ENCODE results near the gene NIM1K. TPM values are rescaled to one million over a fixed set of nuclear protein-coding genes. Genes with fewer than 3 reads are reported as not detected.

NIM1K gene
- total RNA-seq, 1 experiment from 2014 or later: 0.07 TPM

DNA sequence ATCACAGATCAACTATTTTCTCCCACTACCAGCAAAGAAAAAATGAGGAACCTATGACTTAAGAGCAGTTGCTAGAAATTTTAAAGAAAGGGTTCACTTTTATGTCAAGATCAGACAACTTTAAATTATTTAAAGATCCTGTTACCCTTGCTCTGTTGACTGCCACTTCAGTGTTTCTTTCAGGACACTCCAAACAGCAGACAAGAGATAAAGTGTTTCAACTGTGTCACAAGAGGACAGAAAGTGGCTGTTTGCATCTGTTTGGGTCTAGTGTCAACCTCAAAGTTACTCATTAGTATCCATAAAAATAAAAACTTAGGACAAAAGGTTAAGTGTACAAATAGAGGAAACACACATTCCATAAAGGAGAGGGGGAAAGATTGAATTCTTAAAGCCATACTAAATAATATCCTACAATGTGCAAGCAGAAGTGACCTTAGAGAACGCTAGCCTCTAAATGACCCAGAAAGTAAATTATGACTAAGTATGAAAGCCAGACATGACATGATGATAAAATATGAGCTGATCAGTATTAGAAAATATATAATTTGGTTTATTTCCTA lies 96.3 kb downstream of the NIM1K start (continued):
- TF ChIP-seq, protein P1, sequence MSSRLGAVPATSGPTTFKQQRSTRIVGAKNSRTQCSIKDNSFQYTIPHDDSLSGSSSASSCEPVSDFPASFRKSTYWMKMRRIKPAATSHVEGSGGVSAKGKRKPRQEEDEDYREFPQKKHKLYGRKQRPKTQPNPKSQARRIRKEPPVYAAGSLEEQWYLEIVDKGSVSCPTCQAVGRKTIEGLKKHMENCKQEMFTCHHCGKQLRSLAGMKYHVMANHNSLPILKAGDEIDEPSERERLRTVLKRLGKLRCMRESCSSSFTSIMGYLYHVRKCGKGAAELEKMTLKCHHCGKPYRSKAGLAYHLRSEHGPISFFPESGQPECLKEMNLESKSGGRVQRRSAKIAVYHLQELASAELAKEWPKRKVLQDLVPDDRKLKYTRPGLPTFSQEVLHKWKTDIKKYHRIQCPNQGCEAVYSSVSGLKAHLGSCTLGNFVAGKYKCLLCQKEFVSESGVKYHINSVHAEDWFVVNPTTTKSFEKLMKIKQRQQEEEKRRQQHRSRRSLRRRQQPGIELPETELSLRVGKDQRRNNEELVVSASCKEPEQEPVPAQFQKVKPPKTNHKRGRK (CRISPR knock-in tag; IDR thresholded peaks at IDR 0.05; ENCODE audit: borderline replicate concordance): no peak
- TF ChIP-seq ZNF121 (CRISPR knock-in tag; IDR thresholded peaks at IDR 0.05): no peak
- TF ChIP-seq, protein P2, sequence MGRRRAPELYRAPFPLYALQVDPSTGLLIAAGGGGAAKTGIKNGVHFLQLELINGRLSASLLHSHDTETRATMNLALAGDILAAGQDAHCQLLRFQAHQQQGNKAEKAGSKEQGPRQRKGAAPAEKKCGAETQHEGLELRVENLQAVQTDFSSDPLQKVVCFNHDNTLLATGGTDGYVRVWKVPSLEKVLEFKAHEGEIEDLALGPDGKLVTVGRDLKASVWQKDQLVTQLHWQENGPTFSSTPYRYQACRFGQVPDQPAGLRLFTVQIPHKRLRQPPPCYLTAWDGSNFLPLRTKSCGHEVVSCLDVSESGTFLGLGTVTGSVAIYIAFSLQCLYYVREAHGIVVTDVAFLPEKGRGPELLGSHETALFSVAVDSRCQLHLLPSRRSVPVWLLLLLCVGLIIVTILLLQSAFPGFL (CRISPR knock-in tag; IDR thresholded peaks at IDR 0.05; ENCODE audit: borderline replicate concordance): no peak
- TF ChIP-seq, protein P3, sequence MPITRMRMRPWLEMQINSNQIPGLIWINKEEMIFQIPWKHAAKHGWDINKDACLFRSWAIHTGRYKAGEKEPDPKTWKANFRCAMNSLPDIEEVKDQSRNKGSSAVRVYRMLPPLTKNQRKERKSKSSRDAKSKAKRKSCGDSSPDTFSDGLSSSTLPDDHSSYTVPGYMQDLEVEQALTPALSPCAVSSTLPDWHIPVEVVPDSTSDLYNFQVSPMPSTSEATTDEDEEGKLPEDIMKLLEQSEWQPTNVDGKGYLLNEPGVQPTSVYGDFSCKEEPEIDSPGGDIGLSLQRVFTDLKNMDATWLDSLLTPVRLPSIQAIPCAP (CRISPR knock-in tag; IDR thresholded peaks at IDR 0.05): no peak

DNA sequence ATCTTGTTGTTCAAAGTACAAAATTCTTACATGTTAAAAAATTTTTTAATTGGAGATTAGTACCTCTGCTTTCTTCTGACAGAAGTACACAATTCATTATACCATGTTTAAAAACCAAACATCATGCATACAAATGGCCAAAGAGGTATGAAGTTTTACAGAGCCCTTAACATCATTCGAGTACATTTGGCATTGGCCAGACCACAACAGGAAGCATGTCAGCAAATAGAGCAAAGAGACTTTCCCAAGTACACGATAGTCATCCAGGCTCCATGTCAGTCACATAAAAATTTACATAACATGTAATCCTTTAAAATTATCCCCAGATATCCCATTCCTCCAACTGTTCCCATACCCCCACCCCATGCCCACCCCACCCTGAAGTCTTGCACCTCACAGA lies 98.7 kb downstream of the NIM1K start:
- Mint-ChIP-seq H3K9me3 (no peaks in the 10 kb centered on the region), H3K27ac (no peak overlapping the region), H3K36me3 (peaks cover 66% of the 10 kb centered on the region), H3K4me1 (no peaks in the 10 kb centered on the region), H3K4me3 (no peak overlapping the region), H3K27me3 (ENCODE audit: low read depth) (no peaks in the 10 kb centered on the region)
- ATAC-seq (no peak), DNase-seq (ENCODE audit: low spot score) (no peak)
- POLR2A ChIA-PET: no interaction called here
- TF ChIP-seq IRF2 (CRISPR knock-in tag; IDR thresholded peaks at IDR 0.05; ENCODE audit: borderline replicate concordance, low read depth) (no peak), FOXJ3 (CRISPR knock-in tag; IDR thresholded peaks at IDR 0.05; ENCODE audit: borderline replicate concordance) (no peak), ZNF396 (CRISPR knock-in tag; IDR thresholded peaks at IDR 0.05; ENCODE audit: borderline replicate concordance) (no peak), ZNF219 (CRISPR knock-in tag; IDR thresholded peaks at IDR 0.05; ENCODE audit: borderline replicate concordance) (no peak)
- CTCF ChIA-PET: interaction anchor here (0.5 to 1.0 kb wide), 2 partner anchors 16 to 174 kb away, joined by 4 to 7 read pairs; no protein-coding TSS in a partner anchor

DNA sequence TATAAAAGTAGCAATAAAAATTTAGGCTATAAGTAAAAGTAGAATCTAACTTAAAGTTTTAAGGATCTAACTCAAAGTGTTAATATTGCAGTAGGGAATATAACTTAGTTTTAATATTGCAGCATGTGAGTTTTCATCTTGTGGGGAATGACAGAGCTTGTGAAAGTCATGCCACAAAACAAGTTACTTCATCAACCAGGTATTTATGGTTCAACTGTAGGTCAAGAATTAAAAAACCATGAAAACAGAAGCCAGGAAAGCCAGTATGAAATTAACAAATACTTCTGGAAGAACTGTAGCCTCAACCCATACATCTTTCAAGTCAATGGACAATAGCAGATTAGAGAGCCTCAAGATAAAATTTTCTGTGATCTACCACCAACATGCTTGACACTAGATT lies 102.2 kb downstream of the NIM1K start:
- ChIA-PET POLR2A (no interaction called here), CTCF (interaction anchor here (1.5 kb wide), 1 partner anchor 12 kb away, joined by 3 read pairs; no protein-coding TSS in a partner anchor)
- DNase-seq (ENCODE audit: low spot score) (no peak), ATAC-seq (no peak)
- TF ChIP-seq, protein P4, sequence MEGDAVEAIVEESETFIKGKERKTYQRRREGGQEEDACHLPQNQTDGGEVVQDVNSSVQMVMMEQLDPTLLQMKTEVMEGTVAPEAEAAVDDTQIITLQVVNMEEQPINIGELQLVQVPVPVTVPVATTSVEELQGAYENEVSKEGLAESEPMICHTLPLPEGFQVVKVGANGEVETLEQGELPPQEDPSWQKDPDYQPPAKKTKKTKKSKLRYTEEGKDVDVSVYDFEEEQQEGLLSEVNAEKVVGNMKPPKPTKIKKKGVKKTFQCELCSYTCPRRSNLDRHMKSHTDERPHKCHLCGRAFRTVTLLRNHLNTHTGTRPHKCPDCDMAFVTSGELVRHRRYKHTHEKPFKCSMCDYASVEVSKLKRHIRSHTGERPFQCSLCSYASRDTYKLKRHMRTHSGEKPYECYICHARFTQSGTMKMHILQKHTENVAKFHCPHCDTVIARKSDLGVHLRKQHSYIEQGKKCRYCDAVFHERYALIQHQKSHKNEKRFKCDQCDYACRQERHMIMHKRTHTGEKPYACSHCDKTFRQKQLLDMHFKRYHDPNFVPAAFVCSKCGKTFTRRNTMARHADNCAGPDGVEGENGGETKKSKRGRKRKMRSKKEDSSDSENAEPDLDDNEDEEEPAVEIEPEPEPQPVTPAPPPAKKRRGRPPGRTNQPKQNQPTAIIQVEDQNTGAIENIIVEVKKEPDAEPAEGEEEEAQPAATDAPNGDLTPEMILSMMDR (IDR thresholded peaks at IDR 0.05): no peak
- TF ChIP-seq ZNF121 (CRISPR knock-in tag; IDR thresholded peaks at IDR 0.05) (no peak), SOX15 (CRISPR knock-in tag; IDR thresholded peaks at IDR 0.05) (no peak), TEAD1 (CRISPR knock-in tag; IDR thresholded peaks at IDR 0.05) (no peak), ELF4 (CRISPR knock-in tag; IDR thresholded peaks at IDR 0.05; ENCODE audit: low read depth) (no peak), TP53 (CRISPR knock-in tag; IDR thresholded peaks at IDR 0.05) (no peak), NFYB (CRISPR knock-in tag; conservative IDR thresholded peaks at IDR 0.05; ENCODE audit: low read depth) (no peak), FOXP1 (CRISPR knock-in tag; IDR thresholded peaks at IDR 0.05; ENCODE audit: borderline replicate concordance) (no peak), SMAD4 (CRISPR knock-in tag; IDR thresholded peaks at IDR 0.05) (no peak), NR3C1 (CRISPR knock-in tag; conservative IDR thresholded peaks at IDR 0.05; ENCODE audit: low read depth) (no peak), ATF1 (CRISPR knock-in tag; IDR thresholded peaks at IDR 0.05) (no peak), ZNF416 (CRISPR knock-in tag; IDR thresholded peaks at IDR 0.05) (no peak)
- TF ChIP-seq, protein P5, sequence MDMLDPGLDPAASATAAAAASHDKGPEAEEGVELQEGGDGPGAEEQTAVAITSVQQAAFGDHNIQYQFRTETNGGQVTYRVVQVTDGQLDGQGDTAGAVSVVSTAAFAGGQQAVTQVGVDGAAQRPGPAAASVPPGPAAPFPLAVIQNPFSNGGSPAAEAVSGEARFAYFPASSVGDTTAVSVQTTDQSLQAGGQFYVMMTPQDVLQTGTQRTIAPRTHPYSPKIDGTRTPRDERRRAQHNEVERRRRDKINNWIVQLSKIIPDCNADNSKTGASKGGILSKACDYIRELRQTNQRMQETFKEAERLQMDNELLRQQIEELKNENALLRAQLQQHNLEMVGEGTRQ (CRISPR knock-in tag; IDR thresholded peaks at IDR 0.05): no peak
- TF ChIP-seq, protein P6, sequence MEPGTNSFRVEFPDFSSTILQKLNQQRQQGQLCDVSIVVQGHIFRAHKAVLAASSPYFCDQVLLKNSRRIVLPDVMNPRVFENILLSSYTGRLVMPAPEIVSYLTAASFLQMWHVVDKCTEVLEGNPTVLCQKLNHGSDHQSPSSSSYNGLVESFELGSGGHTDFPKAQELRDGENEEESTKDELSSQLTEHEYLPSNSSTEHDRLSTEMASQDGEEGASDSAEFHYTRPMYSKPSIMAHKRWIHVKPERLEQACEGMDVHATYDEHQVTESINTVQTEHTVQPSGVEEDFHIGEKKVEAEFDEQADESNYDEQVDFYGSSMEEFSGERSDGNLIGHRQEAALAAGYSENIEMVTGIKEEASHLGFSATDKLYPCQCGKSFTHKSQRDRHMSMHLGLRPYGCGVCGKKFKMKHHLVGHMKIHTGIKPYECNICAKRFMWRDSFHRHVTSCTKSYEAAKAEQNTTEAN (CRISPR knock-in tag; IDR thresholded peaks at IDR 0.05): no peak
- TF ChIP-seq, protein P1 (CRISPR knock-in tag; IDR thresholded peaks at IDR 0.05; ENCODE audit: borderline replicate concordance): no peak
- Mint-ChIP-seq H3K4me1 (no peaks in the 10 kb centered on the region), H3K36me3 (peaks cover 81% of the 10 kb centered on the region), H3K9me3 (no peaks in the 10 kb centered on the region), H3K27me3 (ENCODE audit: low read depth) (no peaks in the 10 kb centered on the region), H3K4me3 (no peak overlapping the region), H3K27ac (no peak overlapping the region)
